HG03520 (cell line): ENCODE data around the gene PTPRJ.

Source experiments
- ATAC-seq: cut with Tn5 transposase; IDR thresholded peaks from one replicate; pipeline ENCODE4 v1.9.1; 2021; ENCODE audit warnings: mild to moderate bottlenecking, moderate library complexity; ENCODE audit not compliant: unreplicated experiment

PTPRJ gene

GRCh38 chr11:48034926-48035871 is 54.8 kb downstream of the PTPRJ start:
- ATAC-seq: no peak

GRCh38 chr11:48036011-48036410 is 55.7 kb downstream of the PTPRJ start:
- no peak for ATAC-seq

- no peak for ATAC-seq
Observed at GRCh38 chr11:48036466-48036865, 56.1 kb downstream of the PTPRJ start.

- no peak for ATAC-seq
Observed at GRCh38 chr11:48037709-48038468, 57.5 kb downstream of the PTPRJ start.

- ATAC-seq: no peak
Observed at GRCh38 chr11:48040830-48041444, 60.6 kb downstream of the PTPRJ start.

GRCh38 chr11:48041877-48042695 is 61.7 kb downstream of the PTPRJ start:
- no peak for ATAC-seq

- ATAC-seq: no peak
Observed at GRCh38 chr11:48043111-48043990, 63.0 kb downstream of the PTPRJ start.

- no peak for ATAC-seq
Observed at GRCh38 chr11:48043991-48044512, 63.7 kb downstream of the PTPRJ start.

GRCh38 chr11:48044577-48044976 is 64.2 kb downstream of the PTPRJ start:
- no peak for ATAC-seq

- no peak for ATAC-seq
Observed at GRCh38 chr11:48045536-48045935, 65.2 kb downstream of the PTPRJ start.

GRCh38 chr11:48047616-48048015 is 67.3 kb downstream of the PTPRJ start:
- ATAC-seq: no peak

- no peak for ATAC-seq
Observed at GRCh38 chr11:48049036-48049435, 68.7 kb downstream of the PTPRJ start.

- ATAC-seq: no peak
Observed at GRCh38 chr11:48050304-48050703, 69.9 kb downstream of the PTPRJ start.

- no peak for ATAC-seq
Observed at GRCh38 chr11:48051217-48051830, 71.0 kb downstream of the PTPRJ start.

GRCh38 chr11:48052183-48053044 is 72.1 kb downstream of the PTPRJ start:
- ATAC-seq: no peak

- ATAC-seq: no peak
Observed at GRCh38 chr11:48054994-48055291, 74.6 kb downstream of the PTPRJ start.

GRCh38 chr11:48055292-48056132 is 75.2 kb downstream of the PTPRJ start:
- no peak for ATAC-seq
